ENCODE results near the gene ZNF547. TPM values are rescaled to one million over a fixed set of nuclear protein-coding genes. Genes with fewer than 3 reads are reported as not detected.
A peak's percentile ranks its signal among the peaks of the same experiment; 100 is the strongest.

ZNF547 gene
- total and polyA plus RNA-seq, 2 experiments from 2014 or later, result 1.4 to 2.0 TPM

- 0 out of 2 replicates have a peak, but pooled peaks cover 6% of the 10 kb centered on the region for H3F3A ChIP-seq (ENCODE audit: insufficient read depth)
- H3K27ac ChIP-seq, result no peak overlapping the region
- H3K4me2 ChIP-seq (ENCODE audit: unreplicated experiment), result no peak overlapping the region
- peaks cover 8% of the 10 kb centered on the region for H3K4me1 ChIP-seq (ENCODE audit: insufficient read depth)
- H2AFZ ChIP-seq, result no peak overlapping the region
- peaks cover 72% of the 10 kb centered on the region for H3K79me2 ChIP-seq (ENCODE audit: insufficient read depth)
- H3K36me3 ChIP-seq (ENCODE audit: low read depth), result peaks cover 26% of the 10 kb centered on the region; the same call in 1 of the 2 replicates
- TF ChIP-seq EZH2phosphoT487 (IDR thresholded peaks at IDR 0.05; ENCODE audit: insufficient read depth, low read depth) (no peak), EZH2 (IDR thresholded peaks at IDR 0.05; ENCODE audit: insufficient read depth, poor library complexity, severe bottlenecking) (no peak)
- H3K4me3 ChIP-seq, result no peak overlapping the region
- no peaks in the 10 kb centered on the region for H4K20me1 ChIP-seq (ENCODE audit: insufficient read depth)
- in situ Hi-C loops (cut with MboI), result no loop called here
- 94 to 100% methylated on average over 5 of the region's 5 CpGs for WGBS, 2 experiments (ENCODE audit: low coverage in 1 of 2, low lambda C conversion rate in 2 of 2, missing lambda C conversion rate in 2 of 2)
- H3K9ac ChIP-seq, result no peak overlapping the region
- no peak for DNase-seq
- no peaks in the 10 kb centered on the region for H3K9me3 ChIP-seq (ENCODE audit: low read depth)
- H3K27me3 ChIP-seq (replicated peaks; ENCODE audit: insufficient read depth), result no peaks in the 10 kb centered on the region
- no peaks in the 10 kb centered on the region for H3K9me2 ChIP-seq (ENCODE audit: insufficient read depth)
Observed at GRCh38 chr19:57357406-57357805, 5.9 kb upstream of the ZNF547 start.

- H3K27ac ChIP-seq, result no peak overlapping the region
- peaks cover 5% of the 10 kb centered on the region for H3K4me1 ChIP-seq (ENCODE audit: insufficient read depth)
- H2AFZ ChIP-seq, result no peak overlapping the region
- H3K27me3 ChIP-seq (replicated peaks; ENCODE audit: insufficient read depth), result no peaks in the 10 kb centered on the region
- TF ChIP-seq EZH2phosphoT487 (IDR thresholded peaks at IDR 0.05; ENCODE audit: insufficient read depth, low read depth) (no peak), EZH2 (IDR thresholded peaks at IDR 0.05; ENCODE audit: insufficient read depth, poor library complexity, severe bottlenecking) (no peak)
- no peaks in the 10 kb centered on the region for H3K9me3 ChIP-seq (ENCODE audit: low read depth)
- H3K4me3 ChIP-seq, result no peak overlapping the region
- H3K4me2 ChIP-seq (ENCODE audit: unreplicated experiment), result no peak overlapping the region
- in situ Hi-C loops (cut with MboI), result no loop called here
- no peaks in the 10 kb centered on the region for H4K20me1 ChIP-seq (ENCODE audit: insufficient read depth)
- H3K36me3 ChIP-seq (ENCODE audit: low read depth), result peaks cover 24% of the 10 kb centered on the region; the same call in 1 of the 2 replicates
- H3K9me2 ChIP-seq (ENCODE audit: insufficient read depth), result no peaks in the 10 kb centered on the region
- DNase-seq, result no peak
- peaks cover 63% of the 10 kb centered on the region for H3K79me2 ChIP-seq (ENCODE audit: insufficient read depth)
- no peak overlapping the region for H3K9ac ChIP-seq
- H3F3A ChIP-seq (ENCODE audit: insufficient read depth), result 0 out of 2 replicates have a peak, but pooled peaks cover 6% of the 10 kb centered on the region
Observed at GRCh38 chr19:57359300-57359699, 4.1 kb upstream of the ZNF547 start.

- Histone ChIP-seq H3K9ac (peak overlapping the region; percentile 81), H3K79me2 (ENCODE audit: insufficient read depth) (peaks cover 66% of the 10 kb centered on the region), H3K9me3 (ENCODE audit: low read depth) (no peaks in the 10 kb centered on the region), H3K9me2 (ENCODE audit: insufficient read depth) (no peaks in the 10 kb centered on the region), H3K36me3 (ENCODE audit: low read depth) (0 out of 2 replicates have a peak, but pooled peaks cover 6% of the 10 kb centered on the region), H3K4me2 (ENCODE audit: unreplicated experiment) (peak overlapping the region; percentile 89), H3F3A (ENCODE audit: insufficient read depth) (0 out of 2 replicates have a peak, but pooled peaks cover 6% of the 10 kb centered on the region), H3K27me3 (replicated peaks; ENCODE audit: insufficient read depth) (no peaks in the 10 kb centered on the region), H3K4me3 (peak overlapping the region; percentile 76), H4K20me1 (ENCODE audit: insufficient read depth) (no peaks in the 10 kb centered on the region), H3K27ac (peak overlapping the region; percentile 77), H2AFZ (peak overlapping the region; percentile 94), H3K4me1 (ENCODE audit: insufficient read depth) (peaks cover 5% of the 10 kb centered on the region)
- in situ Hi-C loops (cut with MboI), result no loop called here
- no peak for TF ChIP-seq EZH2phosphoT487 (IDR thresholded peaks at IDR 0.05; ENCODE audit: insufficient read depth, low read depth)
- no peak for TF ChIP-seq EZH2 (IDR thresholded peaks at IDR 0.05; ENCODE audit: insufficient read depth, poor library complexity, severe bottlenecking)
- DNase-seq, result no peak
- WGBS, 2 experiments (ENCODE audit: low coverage in 1 of 2, low lambda C conversion rate in 2 of 2, missing lambda C conversion rate in 2 of 2), result 71 to 81% methylated on average over 2 of the region's 2 CpGs
Observed at GRCh38 chr19:57362419-57362818, 932 bp upstream of the ZNF547 start.

DNA sequence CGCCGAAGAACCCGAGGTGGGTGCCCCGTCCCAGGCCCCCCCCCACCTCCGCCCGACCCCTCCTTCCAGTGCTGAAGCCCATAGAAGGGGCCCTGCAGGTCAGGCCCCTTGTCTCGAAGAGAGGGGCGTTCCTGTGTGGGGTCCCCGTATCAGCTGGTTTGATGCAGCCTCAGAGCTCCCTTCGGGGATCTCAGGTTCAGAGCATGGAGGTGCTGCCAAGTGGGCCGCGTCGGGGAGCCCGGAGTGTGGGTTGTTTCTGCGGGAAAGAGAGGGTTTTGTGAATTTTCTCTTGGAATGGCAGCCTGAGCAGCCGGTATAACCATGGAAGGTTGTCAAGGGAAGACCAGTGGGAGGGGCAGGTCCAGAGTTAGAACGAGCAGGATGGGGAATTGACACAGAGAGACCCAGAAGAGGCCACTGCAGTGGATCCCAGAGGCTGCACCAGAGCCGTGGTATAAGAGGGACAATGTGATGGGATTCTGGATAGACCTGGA is 384 bp downstream of the ZNF547 start:
- H3K79me2 ChIP-seq (ENCODE audit: insufficient read depth), result peaks cover 65% of the 10 kb centered on the region
- H3K4me2 ChIP-seq (ENCODE audit: unreplicated experiment), result peak overlapping the region; percentile 89
- peak overlapping the region; percentile 88 for H3K9ac ChIP-seq
- no peaks in the 10 kb centered on the region for H4K20me1 ChIP-seq (ENCODE audit: insufficient read depth)
- 0 out of 2 replicates have a peak, but pooled peaks cover 6% of the 10 kb centered on the region for H3F3A ChIP-seq (ENCODE audit: insufficient read depth)
- no peaks in the 10 kb centered on the region for H3K9me3 ChIP-seq (ENCODE audit: low read depth)
- 1 to 2% methylated on average over 12 to 18 of the region's 18 CpGs for WGBS, 2 experiments (ENCODE audit: low coverage in 1 of 2, low lambda C conversion rate in 2 of 2, missing lambda C conversion rate in 2 of 2)
- H3K4me3 ChIP-seq, result peak overlapping the region; percentile 76
- no peaks in the 10 kb centered on the region for H3K27me3 ChIP-seq (replicated peaks; ENCODE audit: insufficient read depth)
- H3K27ac ChIP-seq, result peak overlapping the region; percentile 78
- DNase-seq, result peak; percentile 61
- in situ Hi-C loops (cut with MboI), result no loop called here
- no peaks in the 10 kb centered on the region for H3K9me2 ChIP-seq (ENCODE audit: insufficient read depth)
- H3K4me1 ChIP-seq (ENCODE audit: insufficient read depth), result peaks cover 5% of the 10 kb centered on the region
- no peaks in the 10 kb centered on the region for H3K36me3 ChIP-seq (ENCODE audit: low read depth)
- TF ChIP-seq EZH2phosphoT487 (IDR thresholded peaks at IDR 0.05; ENCODE audit: insufficient read depth, low read depth) (no peak), EZH2 (IDR thresholded peaks at IDR 0.05; ENCODE audit: insufficient read depth, poor library complexity, severe bottlenecking) (no peak)
- H2AFZ ChIP-seq, result peak overlapping the region; percentile 66

Measured in GM23248 (cell line).